HAP-1 (cell line): ENCODE measurements around the gene CEP295NL.

ENCODE experiments used
- DNase-seq, 2 experiments: peaks; one replicate each; pipeline ENCODE4 v3.0.0-alpha.2; 2016 to 2020; ENCODE audit warnings: low spot score in 2 of 2
- H3K27me3 ChIP-seq: fragments of 250-450 bp; sonication (Bioruptor Pico); 2 replicates; pipeline ENCODE4 v1.5.1; 2020; ENCODE audit warnings: low read depth, mild to moderate bottlenecking, moderate library complexity
- H3K36me3 ChIP-seq: fragments of 250-450 bp; sonication (Bioruptor Pico); replicated peaks from 2 replicates; pipeline ENCODE4 v1.5.1; 2020; ENCODE audit warnings: mild to moderate bottlenecking
- H3K4me1 ChIP-seq: fragments of 250-450 bp; sonication (Bioruptor Pico); 2 replicates; pipeline ENCODE4 v1.5.1; 2020; ENCODE audit warnings: mild to moderate bottlenecking
- H3K4me3 ChIP-seq: fragments of 250-450 bp; sonication (Bioruptor Pico); 2 replicates; pipeline ENCODE4 v1.5.1; 2020; ENCODE audit warnings: mild to moderate bottlenecking, moderate library complexity
- H3K9me3 ChIP-seq: fragments of 250-450 bp; sonication (Bioruptor Pico); 2 replicates; pipeline ENCODE4 v1.5.1; 2020; ENCODE audit warnings: mild to moderate bottlenecking, moderate library complexity
- in situ Hi-C: fragments of 300-500 bp; cut with MboI; formaldehyde crosslinking; loops from 3 replicates; pipeline ENCODE4 v1.14.3; 2020; ENCODE audit warnings: low sequenced_read_pairs, inconsistent platforms, mixed read lengths

CEP295NL gene

GRCh38 chr17:78865682-78866390, 37.2 kb downstream of the CEP295NL start:
- Histone ChIP-seq H3K4me1 (peaks cover 3% of the 10 kb centered on the region; the same call in 1 of the 2 replicates), H3K4me3 (no peak overlapping the region), H3K9me3 (no peaks in the 10 kb centered on the region), H3K27me3 (no peaks in the 10 kb centered on the region), H3K36me3 (no peaks in the 10 kb centered on the region; the same call in 1 of the 2 replicates)
- in situ Hi-C loops: no loop called here
- DNase-seq: peak; percentile 56 to 86

DNA sequence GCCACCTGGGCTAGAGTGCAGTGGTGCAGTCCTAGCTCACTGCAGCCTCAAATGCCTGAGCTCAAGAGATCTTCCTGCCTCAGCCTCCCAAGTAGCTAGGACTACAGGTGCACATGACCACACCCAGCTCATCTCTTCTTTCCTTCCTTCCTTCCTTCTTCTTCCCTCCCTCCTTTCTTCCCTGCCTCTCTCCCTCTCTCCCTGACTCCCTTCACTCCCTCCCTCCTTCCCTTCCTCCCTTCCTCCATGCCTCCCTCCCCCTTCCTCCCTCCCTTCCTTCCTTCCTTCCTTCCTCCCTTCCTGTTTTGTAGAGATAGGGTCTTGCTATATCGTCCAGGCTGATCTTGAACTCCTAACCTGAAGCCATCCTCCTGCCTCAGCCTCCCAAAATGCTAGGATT, 38.9 kb downstream of the CEP295NL start:
- H3K36me3 ChIP-seq: no peaks in the 10 kb centered on the region
- in situ Hi-C loops: loop anchor here (5.0 kb wide), 1 partner anchor 103 kb away; no protein-coding TSS in a partner anchor
- H3K4me1 ChIP-seq: peaks cover 3% of the 10 kb centered on the region; the same call in 1 of the 2 replicates
- no peak for DNase-seq
- no peaks in the 10 kb centered on the region for H3K27me3 ChIP-seq
- H3K4me3 ChIP-seq: no peak overlapping the region
- H3K9me3 ChIP-seq: no peaks in the 10 kb centered on the region

DNA sequence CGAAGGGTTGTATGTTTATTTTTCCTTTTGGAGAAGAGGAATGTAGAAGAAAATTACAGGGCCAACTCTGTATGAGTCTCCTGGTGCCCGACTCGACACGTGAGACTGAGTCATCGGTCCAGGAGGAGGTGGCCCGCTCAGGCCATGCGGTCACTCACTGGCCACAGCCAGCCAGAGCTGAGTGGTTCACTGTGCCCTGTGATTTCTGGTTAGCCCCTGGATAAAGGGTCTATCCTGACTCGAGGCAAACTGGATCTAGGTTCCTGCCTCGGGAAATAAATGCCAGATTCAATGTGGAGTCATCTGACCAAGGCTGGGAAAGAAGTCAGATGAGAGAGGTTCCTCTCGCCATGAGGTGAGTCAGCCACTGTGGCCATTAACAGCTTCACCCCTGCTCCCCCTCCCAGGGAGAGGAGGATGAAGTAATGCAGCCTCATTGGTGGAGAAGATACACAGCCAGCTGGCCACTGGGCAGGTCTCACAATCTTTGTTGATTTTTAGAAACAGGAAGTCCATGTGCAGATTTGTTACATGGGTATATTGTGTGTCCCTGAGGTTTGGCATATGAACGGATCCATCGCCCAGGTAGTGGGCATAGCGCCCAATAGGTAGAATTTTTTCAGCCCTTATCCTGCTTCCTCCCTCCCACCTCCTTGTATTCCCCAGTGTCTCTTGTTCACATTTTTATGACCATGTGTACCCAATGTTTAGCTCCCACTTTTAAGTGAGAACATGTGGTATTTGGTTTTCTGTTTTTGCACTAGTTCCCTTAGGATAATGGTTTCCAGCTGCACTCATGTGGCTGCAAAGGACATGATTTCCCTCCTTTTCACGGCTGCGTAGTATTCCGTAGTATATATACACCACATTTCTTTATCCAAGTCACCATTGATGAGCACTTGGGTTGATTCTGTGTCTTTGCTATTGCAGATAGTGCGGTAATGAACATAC, 40.7 kb downstream of the CEP295NL start:
- peaks cover 3% of the 10 kb centered on the region; the same call in 1 of the 2 replicates for H3K4me1 ChIP-seq
- H3K4me3 ChIP-seq: no peak overlapping the region
- in situ Hi-C loops: loop anchor here (5.0 kb wide), 1 partner anchor 105 kb away; no protein-coding TSS in a partner anchor
- no peaks in the 10 kb centered on the region for H3K27me3 ChIP-seq
- no peaks in the 10 kb centered on the region for H3K36me3 ChIP-seq
- H3K9me3 ChIP-seq: no peaks in the 10 kb centered on the region
- no peak for DNase-seq

GRCh38 chr17:78861229-78861628, 41.8 kb downstream of the CEP295NL start:
- H3K9me3 ChIP-seq: no peaks in the 10 kb centered on the region
- peaks cover 3% of the 10 kb centered on the region; the same call in 1 of the 2 replicates for H3K4me1 ChIP-seq
- H3K27me3 ChIP-seq: no peaks in the 10 kb centered on the region
- in situ Hi-C loops: loop anchor here (5.0 kb wide), 1 partner anchor 106 kb away; no protein-coding TSS in a partner anchor
- H3K36me3 ChIP-seq: no peaks in the 10 kb centered on the region
- no peak for DNase-seq
- no peak overlapping the region for H3K4me3 ChIP-seq

- Histone ChIP-seq H3K27me3 (no peaks in the 10 kb centered on the region), H3K4me1 (no peaks in the 10 kb centered on the region), H3K9me3 (no peaks in the 10 kb centered on the region), H3K36me3 (no peaks in the 10 kb centered on the region), H3K4me3 (no peak overlapping the region)
- no peak for DNase-seq
- in situ Hi-C loops: no loop called here
Measured at GRCh38 chr17:78859051-78859450, 44.0 kb downstream of the CEP295NL start.

GRCh38 chr17:78857266-78857665, 45.7 kb downstream of the CEP295NL start:
- Histone ChIP-seq H3K36me3 (no peaks in the 10 kb centered on the region), H3K9me3 (no peaks in the 10 kb centered on the region), H3K4me1 (no peaks in the 10 kb centered on the region), H3K27me3 (no peaks in the 10 kb centered on the region), H3K4me3 (no peak overlapping the region)
- in situ Hi-C loops: no loop called here
- DNase-seq: no peak

DNA sequence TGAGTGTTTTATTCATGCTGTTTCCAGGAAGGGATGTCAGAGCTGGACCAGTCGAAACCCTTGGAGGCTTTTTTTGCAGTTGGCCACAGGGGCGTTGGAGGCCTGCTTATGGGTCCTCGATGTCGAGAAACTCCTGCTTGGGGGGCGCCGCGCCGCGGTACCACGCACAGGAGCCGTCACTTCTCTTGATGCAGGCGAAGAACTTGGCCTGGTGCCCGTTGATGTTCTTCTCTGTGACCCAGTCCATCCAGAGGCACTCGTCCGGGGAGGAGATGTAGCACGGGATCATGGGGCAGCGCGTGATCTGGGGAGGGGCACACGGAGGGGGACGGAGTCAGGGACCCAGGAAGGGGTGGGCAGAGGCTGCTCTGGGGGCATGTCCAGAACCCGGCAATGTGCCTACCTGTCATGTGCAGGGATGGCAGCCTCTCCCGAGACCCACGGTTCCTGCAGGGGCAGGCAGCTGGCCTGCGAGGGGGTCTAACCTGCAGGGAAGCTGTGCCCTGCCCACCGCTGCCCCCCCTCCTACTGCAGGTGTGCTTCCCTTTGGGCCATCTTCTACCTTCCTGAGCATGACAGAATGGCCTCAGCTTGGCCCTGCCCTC, 47.3 kb downstream of the CEP295NL start:
- Histone ChIP-seq H3K4me1 (no peaks in the 10 kb centered on the region), H3K9me3 (no peaks in the 10 kb centered on the region), H3K27me3 (no peaks in the 10 kb centered on the region), H3K36me3 (no peaks in the 10 kb centered on the region), H3K4me3 (no peak overlapping the region)
- no peak for DNase-seq
- in situ Hi-C loops: no loop called here

- Histone ChIP-seq H3K36me3 (no peaks in the 10 kb centered on the region), H3K4me1 (no peaks in the 10 kb centered on the region), H3K9me3 (no peaks in the 10 kb centered on the region), H3K4me3 (no peak overlapping the region), H3K27me3 (no peaks in the 10 kb centered on the region)
- in situ Hi-C loops: no loop called here
- DNase-seq: no peak
Measured at GRCh38 chr17:78854508-78854907, 48.5 kb downstream of the CEP295NL start.

DNA sequence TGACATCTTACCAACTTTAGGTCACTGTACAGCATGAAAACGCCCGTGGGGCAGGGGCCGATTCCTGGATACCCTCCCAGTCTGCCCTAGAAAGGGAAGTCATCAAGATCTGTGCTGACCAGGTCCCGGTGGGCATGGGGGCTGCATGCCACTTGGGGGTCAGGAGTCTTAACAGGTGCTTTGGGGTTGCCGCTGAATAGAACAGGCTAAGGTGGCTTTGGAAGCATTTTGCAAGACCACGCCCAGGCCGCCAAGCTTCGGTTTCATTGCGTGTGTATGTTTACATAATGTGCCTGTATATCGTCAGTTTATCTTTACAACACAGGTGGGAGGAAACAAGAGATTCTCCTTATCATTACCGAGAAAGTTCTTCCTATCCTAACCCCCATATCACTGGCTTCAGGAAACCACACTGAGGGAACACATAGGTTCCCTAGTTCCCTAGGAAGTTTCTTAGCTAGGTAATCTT, 49.0 kb downstream of the CEP295NL start:
- Histone ChIP-seq H3K9me3 (no peaks in the 10 kb centered on the region), H3K4me3 (no peak overlapping the region), H3K36me3 (no peaks in the 10 kb centered on the region), H3K27me3 (no peaks in the 10 kb centered on the region), H3K4me1 (no peaks in the 10 kb centered on the region)
- no peak for DNase-seq
- in situ Hi-C loops: no loop called here

DNA sequence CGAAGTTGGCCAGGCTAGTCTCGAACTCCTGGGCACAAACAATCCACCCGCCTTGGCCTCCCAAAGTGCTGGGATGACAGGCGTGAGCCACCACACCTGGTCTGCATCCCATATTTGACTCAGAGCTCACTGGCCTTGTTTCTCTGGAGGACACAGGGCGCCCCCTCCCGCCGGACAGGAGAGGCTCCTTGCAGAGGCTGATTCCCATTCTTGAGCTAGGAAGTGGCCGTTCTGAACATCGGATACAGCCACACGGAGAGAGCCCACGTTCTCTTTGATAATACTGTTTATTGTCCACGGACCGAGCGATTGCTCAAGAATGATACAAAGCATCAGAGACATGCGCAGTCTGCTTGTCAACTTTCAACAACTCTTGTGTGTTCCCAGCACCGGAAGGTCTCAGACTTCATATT, 50.3 kb downstream of the CEP295NL start:
- Histone ChIP-seq H3K4me3 (no peak overlapping the region), H3K36me3 (no peaks in the 10 kb centered on the region), H3K9me3 (no peaks in the 10 kb centered on the region), H3K4me1 (no peaks in the 10 kb centered on the region), H3K27me3 (no peaks in the 10 kb centered on the region)
- DNase-seq: peak in 1 of 2 experiments; percentile 17
- in situ Hi-C loops: no loop called here

GRCh38 chr17:78849026-78849425, 54.0 kb downstream of the CEP295NL start:
- Histone ChIP-seq H3K36me3 (no peaks in the 10 kb centered on the region), H3K4me3 (no peak overlapping the region), H3K4me1 (no peaks in the 10 kb centered on the region), H3K9me3 (no peaks in the 10 kb centered on the region), H3K27me3 (no peaks in the 10 kb centered on the region)
- in situ Hi-C loops: no loop called here
- no peak for DNase-seq

DNA sequence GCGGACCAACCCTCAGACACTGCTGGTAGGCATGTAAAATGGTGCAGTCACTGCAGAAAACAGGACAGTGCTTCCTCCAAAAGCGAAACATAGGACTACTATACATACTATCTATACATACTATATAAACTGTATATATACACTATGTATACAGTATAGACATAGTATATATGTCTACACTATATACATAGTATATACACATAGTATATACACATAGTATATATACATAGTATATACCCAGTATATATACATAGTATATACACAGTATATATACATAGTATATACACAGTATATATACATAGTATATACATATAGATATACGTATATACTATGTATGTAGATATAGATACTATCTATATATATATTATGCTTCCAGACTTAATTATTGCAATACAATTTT, 55.9 kb downstream of the CEP295NL start:
- Histone ChIP-seq H3K27me3 (no peaks in the 10 kb centered on the region), H3K36me3 (no peaks in the 10 kb centered on the region), H3K4me1 (no peaks in the 10 kb centered on the region), H3K4me3 (no peak overlapping the region), H3K9me3 (no peaks in the 10 kb centered on the region)
- no peak for DNase-seq
- in situ Hi-C loops: no loop called here

- Histone ChIP-seq H3K4me3 (no peak overlapping the region), H3K9me3 (no peaks in the 10 kb centered on the region), H3K27me3 (no peaks in the 10 kb centered on the region), H3K36me3 (no peaks in the 10 kb centered on the region; the same call in 1 of the 2 replicates), H3K4me1 (no peaks in the 10 kb centered on the region; the same call in 1 of the 2 replicates)
- in situ Hi-C loops: no loop called here
- no peak for DNase-seq
Measured at GRCh38 chr17:78844301-78845005, 58.5 kb downstream of the CEP295NL start.
